ENCODE data around the gene CIBAR2. TPM values are rescaled to one million over a fixed set of nuclear protein-coding genes. Genes with fewer than 3 reads are reported as not detected.

Gene CIBAR2
- total and polyA plus RNA-seq, 2 experiments from 2014 or later, result not detected

- no peak for TF ChIP-seq ZNF462 (CRISPR knock-in tag; IDR thresholded peaks at IDR 0.05)
Measured at GRCh38 chr16:85085721-85086120, 26.6 kb downstream of the CIBAR2 start (continued).

- Mint-ChIP-seq H3K4me1 (peaks cover 43% of the 10 kb centered on the region), H3K27ac (no peak overlapping the region), H3K9me3 (no peaks in the 10 kb centered on the region), H3K36me3 (ENCODE audit: low read depth) (no peaks in the 10 kb centered on the region), H3K27me3 (ENCODE audit: insufficient read depth, low read depth, poor library complexity) (peaks cover 36% of the 10 kb centered on the region), H3K4me3 (no peak overlapping the region)
- DNase-seq (ENCODE audit: low spot score), result no peak
- ATAC-seq, result no peak
- no peak overlapping the region for H3K4me2 ChIP-seq
- peaks cover 41% of the 10 kb centered on the region for H3K27me3 ChIP-seq (ENCODE audit: insufficient read depth)
- H3F3A ChIP-seq (replicated peaks; ENCODE audit: low read depth), result peaks cover 11% of the 10 kb centered on the region
- no peak for TF ChIP-seq POLR2AphosphoS5 (IDR thresholded peaks at IDR 0.05; ENCODE audit: low read depth)
- no peak overlapping the region for H2AFZ ChIP-seq
- H3K79me2 ChIP-seq (replicated peaks; ENCODE audit: insufficient read depth), result no peaks in the 10 kb centered on the region
- H3K36me3 ChIP-seq (ENCODE audit: insufficient read depth), result no peaks in the 10 kb centered on the region
- no peaks in the 10 kb centered on the region; the same call in 1 of the 2 replicates for H4K20me1 ChIP-seq (replicated peaks; ENCODE audit: insufficient read depth)
- peaks cover 31% of the 10 kb centered on the region for H3K4me1 ChIP-seq (ENCODE audit: insufficient read depth)
- no peak overlapping the region for H3K27ac ChIP-seq (ENCODE audit: low read depth)
- H3K9me2 ChIP-seq (ENCODE audit: insufficient read depth), result no peaks in the 10 kb centered on the region
- H3K4me3 ChIP-seq, result no peak overlapping the region
Measured at GRCh38 chr16:85084841-85085510, 27.3 kb downstream of the CIBAR2 start.

GRCh38 chr16:85083051-85083639, 29.1 kb downstream of the CIBAR2 start:
- no peak overlapping the region for H3K27ac ChIP-seq (ENCODE audit: low read depth)
- peaks cover 39% of the 10 kb centered on the region for H3K4me1 Mint-ChIP-seq
- H3K36me3 ChIP-seq (ENCODE audit: insufficient read depth), result no peaks in the 10 kb centered on the region
- peaks cover 31% of the 10 kb centered on the region for H3K4me1 ChIP-seq (ENCODE audit: insufficient read depth)
- H4K20me1 ChIP-seq (replicated peaks; ENCODE audit: insufficient read depth), result no peaks in the 10 kb centered on the region; the same call in none of the 2 replicates
- peaks cover 36% of the 10 kb centered on the region for H3K27me3 Mint-ChIP-seq (ENCODE audit: insufficient read depth, low read depth, poor library complexity)
- ATAC-seq (peak; percentile 80), DNase-seq (ENCODE audit: low spot score) (peak; percentile 83)
- H3K27me3 ChIP-seq (ENCODE audit: insufficient read depth), result peaks cover 41% of the 10 kb centered on the region
- H3K9me2 ChIP-seq (ENCODE audit: insufficient read depth), result no peaks in the 10 kb centered on the region
- no peak overlapping the region for H2AFZ ChIP-seq
- H3K4me2 ChIP-seq, result peak overlapping the region; percentile 67
- no peak overlapping the region for H3K27ac Mint-ChIP-seq
- peak overlapping the region; percentile 52 for H3K4me3 Mint-ChIP-seq
- H3K79me2 ChIP-seq (replicated peaks; ENCODE audit: insufficient read depth), result no peaks in the 10 kb centered on the region
- no peaks in the 10 kb centered on the region for H3K36me3 Mint-ChIP-seq (ENCODE audit: low read depth)
- no peaks in the 10 kb centered on the region for H3K9me3 Mint-ChIP-seq
- peaks cover 11% of the 10 kb centered on the region for H3F3A ChIP-seq (replicated peaks; ENCODE audit: low read depth)
- H3K4me3 ChIP-seq, result peak overlapping the region; percentile 31; the same call in 1 of the 2 replicates
- TF ChIP-seq POLR2AphosphoS5 (IDR thresholded peaks at IDR 0.05; ENCODE audit: low read depth) (peak; percentile 62), REST (IDR thresholded peaks at IDR 0.05; ENCODE audit: unreplicated experiment) (no peak), JUNB (IDR thresholded peaks at IDR 0.05; ENCODE audit: unreplicated experiment) (no peak), ETS1 (IDR thresholded peaks at IDR 0.05) (peak; percentile 37; the same call in 1 of the 2 replicates), STAT1 (IDR thresholded peaks at IDR 0.05; ENCODE audit: unreplicated experiment) (no peak), EZH2phosphoT487 (IDR thresholded peaks at IDR 0.05; ENCODE audit: unreplicated experiment) (no peak), ZNF331 (CRISPR knock-in tag; IDR thresholded peaks at IDR 0.05; ENCODE audit: low read depth) (no peak)
